Left forelimb (tissue), 1 donor: Measurements from ENCODE around the gene CBARP.
"Not testable (repeated sequence)": the region's sequence is repeated elsewhere in the genome, so short reads cannot be mapped to it uniquely, and the experiment has no call there.

Experiments
- DNase-seq: peaks from one replicate; pipeline ENCODE4 v3.0.0-alpha.2; 2018; ENCODE audit warnings: low spot score

CBARP gene

GRCh38 chr19:1252821-1253513 lies 15.2 kb upstream of the CBARP start:
- no peak for DNase-seq

GRCh38 chr19:1252221-1252820 lies 14.5 kb upstream of the CBARP start:
- no peak for DNase-seq

- DNase-seq = no peak
Measured at GRCh38 chr19:1251330-1252220, 13.8 kb upstream of the CBARP start.

GRCh38 chr19:1250437-1251260 lies 12.8 kb upstream of the CBARP start:
- DNase-seq = no peak

- no peak for DNase-seq
Measured at GRCh38 chr19:1249990-1250436, 12.2 kb upstream of the CBARP start.

- peak; percentile 97 for DNase-seq
Measured at GRCh38 chr19:1249298-1249989, 11.6 kb upstream of the CBARP start.

- DNase-seq = peak; percentile 92
Measured at GRCh38 chr19:1248786-1249297, 11.0 kb upstream of the CBARP start.

DNA sequence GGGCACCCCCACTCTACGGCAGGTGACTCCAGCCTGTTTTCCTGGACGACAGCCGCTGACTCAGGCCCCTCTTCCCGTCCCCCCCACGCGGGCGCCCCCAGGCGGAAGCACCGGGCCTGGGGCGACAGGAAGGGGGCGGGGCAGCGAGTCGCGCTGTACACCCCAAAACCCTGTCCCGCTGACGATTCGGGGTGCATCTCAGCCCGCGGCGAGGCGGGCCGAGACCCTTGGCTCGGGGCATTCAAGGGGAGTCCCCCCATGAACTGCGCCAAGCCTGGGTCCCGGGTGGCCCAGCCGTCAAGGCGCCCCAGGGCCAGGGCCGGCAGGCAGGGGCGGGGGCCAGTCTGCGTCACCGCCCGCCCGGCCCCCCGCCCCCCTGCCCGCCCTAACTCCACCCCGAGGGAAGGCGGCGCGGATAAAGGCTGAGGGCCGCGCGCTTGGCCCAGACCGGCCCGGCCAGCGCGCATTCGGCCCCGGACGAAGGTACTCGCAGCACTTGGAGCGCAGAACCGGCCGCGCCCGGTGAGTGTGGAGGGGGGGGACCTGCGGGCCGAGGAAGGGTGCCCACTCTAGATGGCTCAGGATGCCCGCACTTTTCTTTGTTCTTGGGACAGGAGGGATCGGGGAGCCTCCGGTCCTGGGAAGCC lies 10.5 kb upstream of the CBARP start, which contains the start of gene MIDN:
TSS of gene MIDN (plus strand) at position 445 of the 647 bp plus-strand sequence. CDS start 1,714 bp downstream, outside the sequence.
- DNase-seq = no peak

GRCh38 chr19:1247748-1248138 lies 9.9 kb upstream of the CBARP start:
- DNase-seq = no peak

GRCh38 chr19:1246265-1247087 lies 8.7 kb upstream of the CBARP start:
- not testable (repeated sequence) for DNase-seq

DNA sequence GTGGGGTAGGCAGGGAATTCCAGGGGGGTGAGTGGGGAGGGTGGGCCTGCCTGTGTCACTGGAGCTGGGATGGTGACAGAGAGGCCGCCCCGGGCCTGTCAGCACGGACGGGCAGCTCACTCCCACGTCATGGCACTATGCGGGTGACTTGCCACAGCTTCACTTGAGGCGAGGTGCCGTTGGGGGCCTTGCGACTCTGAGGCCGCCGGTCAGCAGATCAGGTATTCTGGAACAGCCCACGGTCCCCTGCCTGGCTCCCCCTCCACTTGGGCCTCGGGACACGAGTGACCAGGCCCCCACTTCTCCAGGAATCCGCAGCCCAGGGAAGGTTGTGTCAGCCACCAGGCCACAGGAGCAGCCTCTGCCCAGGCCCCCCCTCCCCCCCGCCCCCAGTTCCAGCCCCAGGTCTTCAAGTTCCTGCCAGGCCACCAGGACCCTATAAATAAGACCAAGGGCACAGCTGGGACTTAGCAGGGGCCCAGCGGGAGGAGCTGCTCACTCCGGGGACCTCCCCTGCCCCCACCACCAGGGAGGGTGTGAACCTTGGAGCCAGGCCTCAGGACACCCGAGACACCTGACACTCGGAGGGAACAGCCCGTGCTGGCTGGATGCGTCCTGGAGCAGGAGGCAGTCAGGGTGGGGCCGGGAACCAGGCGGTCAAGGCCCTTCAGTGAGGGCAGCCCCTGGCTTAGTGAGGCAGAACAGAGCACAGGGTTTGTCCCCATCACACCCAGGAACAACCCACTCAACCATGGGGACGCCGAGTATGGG lies 7.9 kb upstream of the CBARP start:
- DNase-seq = no peak

- DNase-seq = no peak
Measured at GRCh38 chr19:1244693-1245451, 7.1 kb upstream of the CBARP start.

- peak; percentile 86 for DNase-seq
Measured at GRCh38 chr19:1243768-1244692, 6.2 kb upstream of the CBARP start.

DNA sequence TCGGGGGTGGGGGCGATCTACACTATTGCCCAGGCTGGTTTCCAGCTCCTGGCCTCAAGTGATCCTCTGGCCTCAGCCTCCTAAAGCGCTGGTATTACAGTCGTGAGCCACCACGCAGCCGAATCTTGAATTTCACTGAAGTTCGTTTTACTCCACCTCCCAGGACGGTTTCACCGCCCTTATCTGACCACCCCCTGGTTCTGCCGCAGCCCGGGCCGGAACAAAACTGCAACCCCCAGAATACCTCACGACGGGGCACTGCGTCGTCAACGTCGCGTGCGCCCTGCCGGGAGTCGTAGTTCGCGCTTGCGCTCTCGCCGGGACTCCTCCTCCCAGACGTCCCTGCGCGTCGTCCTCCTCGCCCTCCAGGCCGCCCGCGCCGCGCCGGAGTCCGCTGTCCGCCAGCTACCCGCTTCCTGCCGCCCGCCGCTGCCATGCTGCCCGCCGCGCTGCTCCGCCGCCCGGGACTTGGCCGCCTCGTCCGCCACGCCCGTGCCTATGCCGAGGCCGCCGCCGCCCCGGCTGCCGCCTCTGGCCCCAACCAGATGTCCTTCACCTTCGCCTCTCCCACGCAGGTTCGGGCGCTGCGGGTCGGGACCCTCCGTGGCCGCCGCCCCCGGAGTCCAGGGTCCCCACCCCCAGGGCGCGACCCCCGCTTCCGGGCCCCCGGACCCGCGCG lies 3.8 kb upstream of the CBARP start, which contains the start of gene ATP5F1D:
TSS of gene ATP5F1D (plus strand) at position 335 of the 679 bp plus-strand sequence. CDS start at position 435, 100 bp downstream.
- peak; percentile 92 for DNase-seq

DNA sequence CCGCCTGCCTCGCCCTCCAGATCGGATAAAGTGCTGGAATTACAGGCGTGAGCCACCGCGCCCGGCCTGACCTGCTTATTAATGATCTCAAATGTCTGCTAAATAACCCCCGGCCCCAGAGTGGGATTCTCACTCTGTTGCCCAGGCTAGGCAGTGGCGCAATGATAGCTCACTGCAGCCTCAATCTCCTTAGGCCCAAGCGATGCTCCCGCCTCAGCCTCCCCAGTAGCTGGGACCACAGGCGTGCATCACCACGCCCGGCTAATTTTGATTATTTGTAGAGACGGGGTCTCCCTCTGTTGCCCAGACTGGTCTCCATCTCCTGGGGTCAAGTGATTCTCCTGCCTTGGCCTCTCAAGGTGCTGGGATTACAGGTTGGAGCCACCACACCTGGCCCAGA lies 3.1 kb upstream of the CBARP start:
- DNase-seq = no peak
